GM23338 (cell line): ENCODE results near the gene DUSP5. TPM values are rescaled to one million over a fixed set of nuclear protein-coding genes. Genes with fewer than 3 reads are reported as not detected.

Experiments
- ATAC-seq: fragments of 200-7000 bp; cut with Tn5 transposase; 3 replicates; pipeline ENCODE4 v1.9.1; 2020
- DNase-seq: peaks from one replicate; pipeline ENCODE4 v3.0.0-alpha.2; 2015; ENCODE audit warnings: low spot score
- H2AFZ ChIP-seq: fragments of 200-600 bp; sonication (generic); 2 replicates; pipeline ENCODE4 v1.8.0; 2016; ENCODE audit warnings: antibody characterized with exemption, mild to moderate bottlenecking, moderate library complexity
- H3F3A ChIP-seq: fragments of 200-600 bp; sonication (generic); replicated peaks from 2 replicates; pipeline ENCODE4 v1.8.0; 2017; ENCODE audit warnings: antibody characterized with exemption, mixed run types, low read depth
- H3K27ac ChIP-seq: fragments of 200-600 bp; sonication (generic); 2 replicates; pipeline ENCODE4 v1.6.1; 2016; ENCODE audit warnings: low read depth
- H3K27me3 ChIP-seq: fragments of 200-600 bp; sonication (generic); 2 replicates; pipeline ENCODE4 v1.8.0; 2016; ENCODE audit warnings: mild to moderate bottlenecking, mixed run types, moderate library complexity; ENCODE audit not compliant: insufficient read depth
- H3K36me3 ChIP-seq: fragments of 200-600 bp; sonication (generic); 2 replicates; pipeline ENCODE4 v1.8.0; 2016; ENCODE audit warnings: mild to moderate bottlenecking; ENCODE audit not compliant: insufficient read depth
- H3K4me1 ChIP-seq: fragments of 200-600 bp; sonication (generic); 2 replicates; pipeline ENCODE4 v1.8.0; 2016; ENCODE audit warnings: mild to moderate bottlenecking, moderate library complexity; ENCODE audit not compliant: insufficient read depth
- H3K4me2 ChIP-seq: fragments of 200-600 bp; sonication (generic); 2 replicates; pipeline ENCODE4 v1.7.1; 2017; ENCODE audit warnings: mixed run types
- H3K4me3 ChIP-seq: fragments of 200-600 bp; sonication (generic); 2 replicates; pipeline ENCODE4 v1.6.1; 2016; ENCODE audit warnings: mixed run types
- H3K79me2 ChIP-seq: fragments of 200-600 bp; sonication (generic); replicated peaks from 2 replicates; pipeline ENCODE4 v1.8.0; 2017; ENCODE audit warnings: mild to moderate bottlenecking; ENCODE audit not compliant: insufficient read depth
- H3K9me2 ChIP-seq: fragments of 200-600 bp; sonication (generic); 2 replicates; pipeline ENCODE4 v1.8.0; 2017; ENCODE audit not compliant: insufficient read depth
- H4K20me1 ChIP-seq: fragments of 200-600 bp; sonication (generic); replicated peaks from 2 replicates; pipeline ENCODE4 v1.8.0; 2017; ENCODE audit warnings: mild to moderate bottlenecking; ENCODE audit not compliant: insufficient read depth
- H3K27ac Mint-ChIP-seq: 2 replicates; pipeline ENCODE4 v1.8.0; 2020; ENCODE audit warnings: inconsistent platforms, mild to moderate bottlenecking, moderate library complexity, mixed read lengths
- H3K27me3 Mint-ChIP-seq: 3 replicates; pipeline ENCODE4 v1.8.0; 2022; ENCODE audit warnings: low read depth, mild to moderate bottlenecking, moderate library complexity, mixed read lengths, inconsistent platforms; ENCODE audit not compliant: insufficient read depth, poor library complexity
- H3K36me3 Mint-ChIP-seq: 3 replicates; pipeline ENCODE4 v1.8.0; 2021; ENCODE audit warnings: low read depth, mild to moderate bottlenecking, inconsistent platforms, moderate library complexity, mixed read lengths
- H3K4me1 Mint-ChIP-seq: 3 replicates; pipeline ENCODE4 v1.8.0; 2020; ENCODE audit warnings: mild to moderate bottlenecking, inconsistent platforms, mixed read lengths
- H3K4me3 Mint-ChIP-seq: 3 replicates; pipeline ENCODE4 v1.8.0; 2021; ENCODE audit warnings: moderate library complexity, mild to moderate bottlenecking, inconsistent platforms, mixed read lengths
- H3K9me3 Mint-ChIP-seq: 3 replicates; pipeline ENCODE4 v1.8.0; 2020; ENCODE audit warnings: moderate library complexity, mild to moderate bottlenecking, inconsistent platforms, mixed read lengths
- CREB1 ChIP-seq: fragments of 250-450 bp; sonication (Bioruptor Pico); IDR thresholded peaks from 2 replicates; pipeline ENCODE4 v1.5.0; 2020; ENCODE audit warnings: low read depth, mild to moderate bottlenecking, moderate library complexity
- CTCF ChIP-seq, 2 experiments: fragments of 200-600 bp in 1 of 2; sonication (generic) in 1 of 2; conservative IDR thresholded peaks; 2 replicates each; pipeline versions ENCODE4 v1.5.1 to v1.6.1; 2016 to 2017; ENCODE audit warnings: antibody characterized with exemption in 2 of 2, low read depth in 2 of 2, mild to moderate bottlenecking in 2 of 2, moderate library complexity in 1 of 2
- EZH2 ChIP-seq: fragments of 200-600 bp; sonication (generic); IDR thresholded peaks from one replicate; pipeline ENCODE4 v1.8.0; 2017; ENCODE audit warnings: antibody characterized with exemption, mild to moderate bottlenecking, low read depth; ENCODE audit not compliant: unreplicated experiment
- EZH2phosphoT487 ChIP-seq: fragments of 200-600 bp; sonication (generic); IDR thresholded peaks from one replicate; pipeline ENCODE4 v1.8.1; 2018; ENCODE audit warnings: antibody characterized with exemption; ENCODE audit not compliant: unreplicated experiment
- JUNB ChIP-seq: IDR thresholded peaks from one replicate; pipeline ENCODE4 v1.6.1; 2016; ENCODE audit warnings: antibody characterized with exemption; ENCODE audit not compliant: unreplicated experiment
- NANOG ChIP-seq: IDR thresholded peaks from 2 replicates; pipeline ENCODE4 v1.6.1; 2016; ENCODE audit warnings: antibody characterized with exemption, borderline replicate concordance
- POLR2AphosphoS5 ChIP-seq: IDR thresholded peaks from 2 replicates; pipeline ENCODE4 v1.6.1; 2016; ENCODE audit warnings: antibody characterized with exemption, low read depth
- REST ChIP-seq: IDR thresholded peaks from one replicate; pipeline ENCODE4 v1.6.1; 2018; ENCODE audit warnings: antibody characterized with exemption; ENCODE audit not compliant: unreplicated experiment
- STAT1 ChIP-seq: IDR thresholded peaks from one replicate; pipeline ENCODE4 v1.6.1; 2016; ENCODE audit warnings: antibody characterized with exemption; ENCODE audit not compliant: unreplicated experiment
- ZNF114 ChIP-seq: fragments of 250-450 bp; sonication (Bioruptor Pico); IDR thresholded peaks from 2 replicates; pipeline ENCODE4 v1.5.0; 2020; ENCODE audit warnings: mild to moderate bottlenecking, moderate library complexity
- ZNF331 ChIP-seq: fragments of 250-450 bp; sonication (Bioruptor Pico); IDR thresholded peaks from 2 replicates; pipeline ENCODE4 v1.5.0; 2020; ENCODE audit warnings: low read depth, mild to moderate bottlenecking, moderate library complexity
- ZNF462 ChIP-seq: fragments of 250-450 bp; sonication (Bioruptor Pico); IDR thresholded peaks from 2 replicates; pipeline ENCODE4 v1.5.0; 2020; ENCODE audit warnings: mild to moderate bottlenecking, moderate library complexity
- polyA plus RNA-seq: library from polyadenylated mRNA; unstranded; fragments of >200 nt; fragmentation: Nextera tagmentation; extraction: Ambion mirVana; gene quantifications from 2 replicates; pipeline ENCODE4 v1.2.1, GENCODE V29; 2016
- total RNA-seq: library from RNA; depleted of rRNA; stranded (reverse); fragments of >200 nt; shearing (Covaris generic); gene quantifications from 2 replicates; pipeline ENCODE4 v1.2.3, GENCODE V29; 2014
- TF ChIP-seq, protein P1 (sequence below): IDR thresholded peaks from 2 replicates; pipeline ENCODE4 v1.6.1; 2016; ENCODE audit warnings: antibody characterized with exemption

DUSP5 gene
- total and polyA plus RNA-seq, 2 experiments from 2014 or later: 10.8 to 35.9 TPM

- Histone ChIP-seq H3K9me2 (no peaks in the 10 kb centered on the region), H3K27me3 (peaks cover 40% of the 10 kb centered on the region), H3K79me2 (peaks cover 62% of the 10 kb centered on the region), H2AFZ (no peak overlapping the region), H3F3A (peaks cover 15% of the 10 kb centered on the region), H3K36me3 (peaks cover 7% of the 10 kb centered on the region; the same call in 1 of the 2 replicates), H4K20me1 (peaks cover 6% of the 10 kb centered on the region; the same call in 1 of the 2 replicates), H3K4me3 (peak overlapping the region; percentile 93), H3K4me1 (peaks cover 46% of the 10 kb centered on the region), H3K27ac (no peak overlapping the region), H3K4me2 (peak overlapping the region; percentile 95)
- DNase-seq: peak; percentile 77
- Mint-ChIP-seq H3K9me3 (peaks cover 3% of the 10 kb centered on the region; the same call in 1 of the 3 replicates), H3K4me1 (peaks cover 55% of the 10 kb centered on the region), H3K4me3 (peak overlapping the region; percentile 93), H3K27me3 (peaks cover 31% of the 10 kb centered on the region), H3K27ac (peak overlapping the region; percentile 56; the same call in 1 of the 2 replicates), H3K36me3 (peaks cover 36% of the 10 kb centered on the region)
- 0 out of 2 replicates have a peak, but pooled peaks have one; percentile 24 for TF ChIP-seq POLR2AphosphoS5
- TF ChIP-seq ZNF331 (CRISPR knock-in tag): no peak
- TF ChIP-seq REST: no peak
- no peak for TF ChIP-seq STAT1
- TF ChIP-seq CTCF (conservative IDR thresholded peaks at IDR 0.05; ENCODE audit: low read depth in 2 of 2): peak in 1 of 2 experiments; percentile 65; a peak in 2 of 4 replicates
- no peak for TF ChIP-seq EZH2phosphoT487
- TF ChIP-seq, protein P1, sequence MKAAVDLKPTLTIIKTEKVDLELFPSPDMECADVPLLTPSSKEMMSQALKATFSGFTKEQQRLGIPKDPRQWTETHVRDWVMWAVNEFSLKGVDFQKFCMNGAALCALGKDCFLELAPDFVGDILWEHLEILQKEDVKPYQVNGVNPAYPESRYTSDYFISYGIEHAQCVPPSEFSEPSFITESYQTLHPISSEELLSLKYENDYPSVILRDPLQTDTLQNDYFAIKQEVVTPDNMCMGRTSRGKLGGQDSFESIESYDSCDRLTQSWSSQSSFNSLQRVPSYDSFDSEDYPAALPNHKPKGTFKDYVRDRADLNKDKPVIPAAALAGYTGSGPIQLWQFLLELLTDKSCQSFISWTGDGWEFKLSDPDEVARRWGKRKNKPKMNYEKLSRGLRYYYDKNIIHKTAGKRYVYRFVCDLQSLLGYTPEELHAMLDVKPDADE: peak; percentile 72; the same call in 1 of the 2 replicates
- TF ChIP-seq JUNB: no peak
- TF ChIP-seq CREB1 (CRISPR knock-in tag): no peak
- peak; percentile 42; the same call in 1 of the 2 replicates for TF ChIP-seq ZNF462 (CRISPR knock-in tag)
- 0 out of 2 replicates have a peak, but pooled peaks have one; percentile 9 for TF ChIP-seq NANOG
- TF ChIP-seq EZH2: no peak
- no peak for TF ChIP-seq ZNF114
- peak; percentile 45 for ATAC-seq
Observed at GRCh38 chr10:110498982-110499795, 1.5 kb downstream of the DUSP5 start.
